ENCODE measurements around the gene CIITA. TPM values are rescaled to one million over a fixed set of nuclear protein-coding genes. Genes with fewer than 3 reads are reported as not detected.

CIITA gene
- total RNA-seq, 1 donor from 2014 or later = 401 TPM

DNA sequence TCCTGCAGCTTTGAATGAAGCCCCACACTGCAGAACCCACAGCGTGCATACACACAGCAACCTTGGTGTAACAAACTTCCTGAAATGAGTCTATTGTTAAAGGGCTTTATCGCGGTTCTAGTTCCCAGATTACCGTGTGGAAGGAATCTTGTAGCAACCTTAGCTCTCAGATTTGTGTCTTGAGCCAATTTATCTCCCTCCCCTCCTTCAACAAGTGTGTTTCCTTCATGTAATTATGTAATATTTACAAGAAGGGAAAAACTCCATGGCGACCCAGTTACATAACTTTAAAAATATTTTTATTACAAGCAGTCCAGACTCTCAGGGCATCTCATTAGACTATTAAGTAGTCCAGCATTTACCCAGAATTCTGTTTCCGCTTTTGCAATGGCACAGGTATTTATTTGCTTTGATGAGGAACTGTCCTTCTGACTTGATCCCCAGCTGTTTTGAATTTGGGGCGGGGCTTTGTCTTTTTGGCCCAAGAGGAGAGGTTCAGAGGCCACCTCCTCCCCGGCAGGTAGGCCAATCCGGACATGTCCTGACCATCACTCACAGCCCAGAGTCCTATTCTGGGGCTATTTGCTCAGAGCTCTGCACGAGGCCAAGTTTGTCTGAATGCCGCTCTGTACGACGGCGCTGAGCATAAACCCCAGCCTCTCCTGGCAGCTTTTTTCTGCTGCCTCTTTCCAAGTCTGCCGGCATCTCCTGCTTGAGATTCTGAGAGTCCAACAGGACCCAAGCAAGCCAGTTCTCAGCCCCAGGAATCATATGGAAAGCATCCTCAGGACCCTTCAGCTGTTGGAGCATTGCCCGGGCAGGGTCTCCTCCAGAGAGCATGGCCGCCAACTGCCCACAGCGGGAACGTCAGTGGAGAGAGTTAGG, 103.0 kb downstream of the CIITA start:
- TF ChIP-seq CTCF (IDR thresholded peaks at IDR 0.05) = no peak
- intact Hi-C loops (cut with micrococcal nuclease) = no loop called here
- Mint-ChIP-seq H3K4me3 (no peak overlapping the region), H3K4me1 (peaks cover 46% of the 10 kb centered on the region), H3K9me3 (no peaks in the 10 kb centered on the region), H3K27ac (peak overlapping the region; percentile 68), H3K36me3 (ENCODE audit: low read depth) (peaks cover 69% of the 10 kb centered on the region), H3K27me3 (no peaks in the 10 kb centered on the region)
- ATAC-seq (ENCODE audit: low read depth) (no peak), DNase-seq (no peak)
- POLR2A ChIA-PET = interaction anchor here (0.6 to 1.6 kb wide), 8 partner anchors 11 to 759 kb away, joined by 3 to 13 read pairs (median 3); partner anchors contain the start of gene SOCS1
- CTCF ChIA-PET = interaction anchor here (0.7 to 2.0 kb wide), 5 partner anchors 9 to 764 kb away, joined by 3 to 15 read pairs (median 5); no protein-coding TSS in a partner anchor

GRCh38 chr16:10980813-10981212, 103.8 kb downstream of the CIITA start:
- Mint-ChIP-seq H3K9me3 (no peaks in the 10 kb centered on the region), H3K4me1 (peaks cover 46% of the 10 kb centered on the region), H3K36me3 (ENCODE audit: low read depth) (peaks cover 67% of the 10 kb centered on the region), H3K4me3 (no peak overlapping the region), H3K27me3 (no peaks in the 10 kb centered on the region), H3K27ac (peak overlapping the region; percentile 84)
- POLR2A ChIA-PET = interaction anchor here (0.6 to 1.6 kb wide), 7 partner anchors 12 to 275 kb away, joined by 3 to 13 read pairs (median 3); partner anchors contain the start of gene SOCS1
- DNase-seq = no peak
- CTCF ChIA-PET = interaction anchor here (0.7 to 2.0 kb wide), 5 partner anchors 9 to 763 kb away, joined by 3 to 15 read pairs (median 5); no protein-coding TSS in a partner anchor
- no peak for ATAC-seq (ENCODE audit: low read depth)
- TF ChIP-seq CTCF (IDR thresholded peaks at IDR 0.05) = no peak
- intact Hi-C loops (cut with micrococcal nuclease) = loop anchor here (1.0 kb wide), 4 partner anchors 10 to 202 kb away; no protein-coding TSS in a partner anchor

- ATAC-seq (ENCODE audit: low read depth) (peak; percentile 88), DNase-seq (peak; percentile 64)
- ChIA-PET POLR2A (interaction anchor here (0.6 to 4.2 kb wide), 9 partner anchors 17 to 803 kb away, joined by 3 to 67 read pairs (median 8); partner anchors contain the start of gene SOCS1), CTCF (interaction anchor here (0.7 to 3.3 kb wide), 8 partner anchors 17 to 414 kb away, joined by 3 to 25 read pairs (median 4); no protein-coding TSS in a partner anchor)
- no peaks in the 10 kb centered on the region for H3K27me3 Mint-ChIP-seq
- H3K4me1 Mint-ChIP-seq = peaks cover 49% of the 10 kb centered on the region
- peak overlapping the region; percentile 84 for H3K27ac Mint-ChIP-seq
- TF ChIP-seq CTCF (IDR thresholded peaks at IDR 0.05) = no peak
- intact Hi-C loops (cut with micrococcal nuclease) = loop anchor here (1.0 to 2.0 kb wide), 5 partner anchors 10 to 202 kb away; no protein-coding TSS in a partner anchor
- H3K4me3 Mint-ChIP-seq = peak overlapping the region; percentile 69
- H3K36me3 Mint-ChIP-seq (ENCODE audit: low read depth) = peaks cover 66% of the 10 kb centered on the region
- H3K9me3 Mint-ChIP-seq = no peaks in the 10 kb centered on the region
Measured at GRCh38 chr16:10981697-10982216, 104.8 kb downstream of the CIITA start.

GRCh38 chr16:10982465-10983150, 105.6 kb downstream of the CIITA start:
- Mint-ChIP-seq H3K27ac (peak overlapping the region; percentile 84), H3K4me1 (peaks cover 56% of the 10 kb centered on the region), H3K36me3 (ENCODE audit: low read depth) (peaks cover 65% of the 10 kb centered on the region), H3K27me3 (no peaks in the 10 kb centered on the region), H3K4me3 (peak overlapping the region; percentile 69), H3K9me3 (no peaks in the 10 kb centered on the region)
- ChIA-PET CTCF (interaction anchor here (0.7 to 3.3 kb wide), 13 partner anchors 11 to 549 kb away, joined by 3 to 25 read pairs (median 4); partner anchors contain the start of gene SOCS1), POLR2A (interaction anchor here (0.6 to 4.2 kb wide), 17 partner anchors 18 to 802 kb away, joined by 3 to 67 read pairs (median 6); partner anchors contain the start of gene SOCS1)
- no peak for TF ChIP-seq CTCF (IDR thresholded peaks at IDR 0.05)
- peak; percentile 33 for ATAC-seq (ENCODE audit: low read depth)
- DNase-seq = no peak
- intact Hi-C loops (cut with micrococcal nuclease) = loop anchor here (2.0 kb wide), 1 partner anchor 96 kb away; no protein-coding TSS in a partner anchor
